ENCODE results near the gene UQCRQ.

The UQCRQ gene

GRCh38 chr5:132872788-132873118, 6.3 kb downstream of the UQCRQ start:
- no peak for DNase-seq

- DNase-seq: no peak
Measured at GRCh38 chr5:132873119-132873929, 6.9 kb downstream of the UQCRQ start, which contains the start of gene LEAP2. LEAP2 (plus strand) TSS chr5:132873668; CDS start chr5:132873695, 27 bp downstream.

- DNase-seq: no peak
Measured at GRCh38 chr5:132873930-132874271, 7.5 kb downstream of the UQCRQ start.

GRCh38 chr5:132876020-132876759, 9.7 kb downstream of the UQCRQ start:
- DNase-seq: no peak

GRCh38 chr5:132877466-132877865, 11.0 kb downstream of the UQCRQ start:
- no peak for DNase-seq

- no peak for DNase-seq
Measured at GRCh38 chr5:132877938-132878337, 11.5 kb downstream of the UQCRQ start.

- DNase-seq: no peak
Measured at GRCh38 chr5:132883261-132883834, 16.9 kb downstream of the UQCRQ start.

GRCh38 chr5:132884548-132884947, 18.1 kb downstream of the UQCRQ start:
- DNase-seq: no peak

GRCh38 chr5:132886064-132886823, 19.8 kb downstream of the UQCRQ start:
- no peak for DNase-seq

GRCh38 chr5:132887283-132887682, 20.8 kb downstream of the UQCRQ start:
- DNase-seq: no peak

- DNase-seq: no peak
Measured at GRCh38 chr5:132889501-132889900, 23.1 kb downstream of the UQCRQ start.

GRCh38 chr5:132890817-132891216, 24.4 kb downstream of the UQCRQ start:
- DNase-seq: no peak

GRCh38 chr5:132895719-132896305, 29.4 kb downstream of the UQCRQ start:
- DNase-seq: no peak

- DNase-seq: no peak
Measured at GRCh38 chr5:132896685-132897084, 30.2 kb downstream of the UQCRQ start.

GRCh38 chr5:132898094-132898493, 31.7 kb downstream of the UQCRQ start:
- no peak for DNase-seq

GRCh38 chr5:132901036-132901435, 34.6 kb downstream of the UQCRQ start:
- DNase-seq: no peak

- no peak for DNase-seq
Measured at GRCh38 chr5:132901730-132902129, 35.3 kb downstream of the UQCRQ start.

GRCh38 chr5:132905938-132906337, 39.5 kb downstream of the UQCRQ start:
- no peak for DNase-seq

GRCh38 chr5:132907161-132907560, 40.7 kb downstream of the UQCRQ start:
- no peak for DNase-seq

- DNase-seq: no peak
Measured at GRCh38 chr5:132909702-132910101, 43.3 kb downstream of the UQCRQ start.

- no peak for DNase-seq
Measured at GRCh38 chr5:132915681-132916080, 49.2 kb downstream of the UQCRQ start.

- DNase-seq: no peak
Measured at GRCh38 chr5:132916086-132916485, 49.6 kb downstream of the UQCRQ start.
